Measurements from ENCODE around the gene PTPN7.
"Not testable (repeated sequence)": the region's sequence is repeated elsewhere in the genome, so short reads cannot be mapped to it uniquely, and the experiment has no call there.

Gene PTPN7

DNA sequence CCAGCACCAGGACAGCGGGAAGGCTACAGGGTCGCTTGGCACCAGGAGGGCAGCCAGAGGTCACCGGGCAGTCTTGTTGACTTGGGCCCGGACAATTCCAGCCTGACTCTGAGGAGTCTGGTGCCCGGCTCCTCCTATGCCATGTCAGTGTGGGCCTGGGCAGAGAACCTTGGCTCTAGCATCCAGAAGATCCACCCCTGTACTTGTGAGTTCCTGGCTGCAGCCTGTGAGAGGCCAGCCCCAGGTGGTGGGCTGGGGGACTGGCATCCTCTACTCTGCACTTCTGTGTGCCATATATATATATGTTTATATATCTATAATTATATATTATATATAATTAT, 11.6 kb upstream of the PTPN7 start:
- H4K8ac ChIP-seq (ENCODE audit: low read depth, low read length): no peak overlapping the region
- H3K79me2 ChIP-seq (ENCODE audit: control insufficient read depth, insufficient read depth, low read length): no peaks in the 10 kb centered on the region
- no peaks in the 10 kb centered on the region for H3K79me1 ChIP-seq (ENCODE audit: low read length)
- H2BK5ac ChIP-seq (ENCODE audit: low read length): no peak overlapping the region
- H3K36me3 ChIP-seq (ENCODE audit: control insufficient read depth, insufficient read depth, low read length): no peaks in the 10 kb centered on the region
- no peak overlapping the region for H3K27ac ChIP-seq (ENCODE audit: low read depth, low read length)
- no peak overlapping the region for H3K4me3 ChIP-seq (ENCODE audit: low read length)
- H3K18ac ChIP-seq (ENCODE audit: low read length): no peak overlapping the region
- H3K9ac ChIP-seq (ENCODE audit: low read length): no peak overlapping the region
- no peaks in the 10 kb centered on the region for H3K27me3 ChIP-seq (ENCODE audit: insufficient read depth, low read length, poor library complexity)
- H3K56ac ChIP-seq (ENCODE audit: low read length): no peak overlapping the region
- H3K4me2 ChIP-seq (ENCODE audit: low read length): no peak overlapping the region
- DNase-seq: no peak
- no peak overlapping the region for H2AK5ac ChIP-seq (ENCODE audit: low read length)
- no CpG with 5 or more reads among the region's 5 CpGs for WGBS (ENCODE audit: extremely low coverage, insufficient coverage, low lambda C conversion rate)
- H2BK120ac ChIP-seq (ENCODE audit: low read depth, low read length): no peak overlapping the region
- no peak overlapping the region for H3K4ac ChIP-seq (ENCODE audit: low read depth, low read length)
- H3K23ac ChIP-seq (ENCODE audit: low read length): no peak overlapping the region
- H3K4me1 ChIP-seq (ENCODE audit: control insufficient read depth, low read depth, low read length): no peaks in the 10 kb centered on the region
- H2BK15ac ChIP-seq (replicated peaks; ENCODE audit: low read depth): no peak overlapping the region
- H4K5ac ChIP-seq (ENCODE audit: low read length): no peak overlapping the region

DNA sequence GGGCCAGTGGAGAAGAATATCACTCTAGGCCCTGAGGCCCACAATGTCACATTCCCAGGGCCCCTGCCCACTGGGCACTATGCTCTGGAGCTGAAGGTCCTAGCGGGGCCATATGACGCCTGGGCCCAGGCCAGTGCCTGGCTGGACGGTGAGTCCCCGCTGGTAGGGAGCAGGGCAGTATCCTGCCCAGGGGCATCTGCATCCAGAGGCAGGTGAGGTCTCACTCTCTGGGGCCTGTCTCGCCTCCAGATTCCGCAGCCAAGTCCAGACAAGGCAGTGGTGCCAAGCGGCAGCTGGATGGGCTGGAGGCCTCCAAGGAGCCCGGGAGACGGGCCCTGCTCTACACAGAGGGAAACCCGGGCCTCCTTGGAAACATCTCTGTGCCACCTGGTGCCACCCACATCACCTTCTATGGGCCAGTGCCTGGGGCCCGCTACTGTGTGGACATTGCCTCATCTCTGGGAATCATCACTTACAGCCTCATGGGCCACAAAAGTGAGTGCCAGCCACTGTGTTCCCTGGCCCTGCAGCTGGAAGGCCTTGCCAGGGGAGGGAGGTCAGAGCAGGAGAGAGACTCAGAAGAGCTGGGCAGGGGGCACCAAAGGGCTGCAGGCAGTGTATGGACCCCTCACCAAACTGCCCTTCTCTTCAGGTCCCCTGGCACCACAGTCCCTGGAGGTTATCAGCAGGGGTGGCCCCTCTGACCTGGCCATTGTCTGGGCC, 11.1 kb upstream of the PTPN7 start:
- H2BK5ac ChIP-seq (ENCODE audit: low read length): no peak overlapping the region
- no peak overlapping the region for H2BK15ac ChIP-seq (replicated peaks; ENCODE audit: low read depth)
- no peaks in the 10 kb centered on the region for H3K79me1 ChIP-seq (ENCODE audit: low read length)
- no peak for DNase-seq
- H3K4me3 ChIP-seq (ENCODE audit: low read length): no peak overlapping the region
- no peak overlapping the region for H3K27ac ChIP-seq (ENCODE audit: low read depth, low read length)
- no peaks in the 10 kb centered on the region for H3K4me1 ChIP-seq (ENCODE audit: control insufficient read depth, low read depth, low read length)
- H3K56ac ChIP-seq (ENCODE audit: low read length): no peak overlapping the region
- no peak overlapping the region for H3K18ac ChIP-seq (ENCODE audit: low read length)
- H2AK5ac ChIP-seq (ENCODE audit: low read length): no peak overlapping the region
- no peak overlapping the region for H4K8ac ChIP-seq (ENCODE audit: low read depth, low read length)
- no CpG with 5 or more reads among the region's 11 CpGs for WGBS (ENCODE audit: extremely low coverage, insufficient coverage, low lambda C conversion rate)
- H3K4me2 ChIP-seq (ENCODE audit: low read length): no peak overlapping the region
- no peak overlapping the region for H3K9ac ChIP-seq (ENCODE audit: low read length)
- H3K4ac ChIP-seq (ENCODE audit: low read depth, low read length): no peak overlapping the region
- no peak overlapping the region for H4K5ac ChIP-seq (ENCODE audit: low read length)
- H3K27me3 ChIP-seq (ENCODE audit: insufficient read depth, low read length, poor library complexity): no peaks in the 10 kb centered on the region
- H3K36me3 ChIP-seq (ENCODE audit: control insufficient read depth, insufficient read depth, low read length): no peaks in the 10 kb centered on the region
- no peaks in the 10 kb centered on the region for H3K79me2 ChIP-seq (ENCODE audit: control insufficient read depth, insufficient read depth, low read length)
- no peak overlapping the region for H2BK120ac ChIP-seq (ENCODE audit: low read depth, low read length)
- H3K23ac ChIP-seq (ENCODE audit: low read length): no peak overlapping the region

DNA sequence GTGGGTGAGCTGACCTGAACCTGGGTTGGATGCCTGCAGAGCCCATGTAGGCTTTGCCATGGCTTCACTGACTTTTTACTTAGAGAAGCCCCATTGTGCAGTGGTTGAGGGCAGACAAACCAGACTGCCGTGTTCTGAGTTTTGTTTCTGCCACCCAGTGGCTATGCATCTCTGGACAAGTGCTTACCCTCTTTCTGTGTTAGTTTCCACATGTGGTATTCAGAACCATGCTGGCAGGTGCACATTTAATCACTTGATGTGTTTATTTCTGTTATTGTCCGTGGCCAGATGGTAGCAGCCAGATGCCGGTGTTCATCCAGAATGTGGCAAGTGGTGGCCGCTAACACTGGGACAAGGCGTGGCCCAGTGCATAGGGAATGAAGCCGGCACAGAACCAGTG, 10.3 kb upstream of the PTPN7 start:
- WGBS (ENCODE audit: extremely low coverage, insufficient coverage, low lambda C conversion rate): no CpG with 5 or more reads among the region's 6 CpGs
- no peak overlapping the region for H3K4me3 ChIP-seq (ENCODE audit: low read length)
- no peaks in the 10 kb centered on the region for H3K79me1 ChIP-seq (ENCODE audit: low read length)

DNA sequence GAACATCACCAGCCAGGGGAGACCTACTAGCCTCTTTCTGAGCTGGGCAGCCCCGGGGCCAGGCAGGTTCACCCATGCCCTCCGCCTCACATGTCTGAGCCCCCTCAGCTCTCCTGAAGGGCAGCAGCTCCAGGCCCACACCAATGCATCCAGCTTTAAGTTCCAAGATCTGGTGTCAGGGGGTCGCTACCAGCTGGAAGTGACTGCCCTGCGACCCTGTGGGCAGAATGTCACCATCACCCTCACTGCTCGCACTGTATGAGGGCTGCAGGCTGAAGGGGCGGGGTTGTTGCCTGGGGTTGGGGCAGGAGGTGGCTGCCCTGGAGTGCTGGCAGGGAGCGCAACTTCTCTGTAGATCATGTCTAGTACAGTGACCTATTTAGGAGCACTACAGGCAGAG, 8.5 kb upstream of the PTPN7 start:
- Histone ChIP-seq H2BK15ac (replicated peaks; ENCODE audit: low read depth) (no peak overlapping the region), H3K4ac (ENCODE audit: low read depth, low read length) (no peak overlapping the region), H3K79me1 (ENCODE audit: low read length) (no peaks in the 10 kb centered on the region), H3K36me3 (ENCODE audit: control insufficient read depth, insufficient read depth, low read length) (no peaks in the 10 kb centered on the region), H4K5ac (ENCODE audit: low read length) (no peak overlapping the region), H3K56ac (ENCODE audit: low read length) (no peak overlapping the region), H3K4me2 (ENCODE audit: low read length) (no peak overlapping the region), H2BK5ac (ENCODE audit: low read length) (no peak overlapping the region), H3K4me3 (ENCODE audit: low read length) (no peak overlapping the region), H2AK5ac (ENCODE audit: low read length) (no peak overlapping the region), H3K9ac (ENCODE audit: low read length) (no peak overlapping the region), H2BK120ac (ENCODE audit: low read depth, low read length) (no peak overlapping the region), H3K27ac (ENCODE audit: low read depth, low read length) (no peak overlapping the region), H3K4me1 (ENCODE audit: control insufficient read depth, low read depth, low read length) (no peaks in the 10 kb centered on the region), H3K27me3 (ENCODE audit: insufficient read depth, low read length, poor library complexity) (no peaks in the 10 kb centered on the region), H3K23ac (ENCODE audit: low read length) (no peak overlapping the region), H3K79me2 (ENCODE audit: control insufficient read depth, insufficient read depth, low read length) (no peaks in the 10 kb centered on the region), H3K18ac (ENCODE audit: low read length) (no peak overlapping the region), H4K8ac (ENCODE audit: low read depth, low read length) (no peak overlapping the region)
- no peak for DNase-seq
- WGBS (ENCODE audit: extremely low coverage, insufficient coverage, low lambda C conversion rate): no CpG with 5 or more reads among the region's 7 CpGs

More for the DNA sequence above, 10.3 kb upstream of the PTPN7 start:
- H3K79me2 ChIP-seq (ENCODE audit: control insufficient read depth, insufficient read depth, low read length): no peaks in the 10 kb centered on the region
- H3K27ac ChIP-seq (ENCODE audit: low read depth, low read length): no peak overlapping the region
- H3K4ac ChIP-seq (ENCODE audit: low read depth, low read length): no peak overlapping the region
- no peak overlapping the region for H2AK5ac ChIP-seq (ENCODE audit: low read length)
- H3K9ac ChIP-seq (ENCODE audit: low read length): no peak overlapping the region
- no peak overlapping the region for H4K8ac ChIP-seq (ENCODE audit: low read depth, low read length)
- no peak overlapping the region for H2BK120ac ChIP-seq (ENCODE audit: low read depth, low read length)
- no peak overlapping the region for H2BK15ac ChIP-seq (replicated peaks; ENCODE audit: low read depth)
- no peak overlapping the region for H3K4me2 ChIP-seq (ENCODE audit: low read length)
- H3K23ac ChIP-seq (ENCODE audit: low read length): no peak overlapping the region
- no peaks in the 10 kb centered on the region for H3K36me3 ChIP-seq (ENCODE audit: control insufficient read depth, insufficient read depth, low read length)
- H3K27me3 ChIP-seq (ENCODE audit: insufficient read depth, low read length, poor library complexity): no peaks in the 10 kb centered on the region
- no peaks in the 10 kb centered on the region for H3K4me1 ChIP-seq (ENCODE audit: control insufficient read depth, low read depth, low read length)
- H3K18ac ChIP-seq (ENCODE audit: low read length): no peak overlapping the region
- no peak for DNase-seq
- H2BK5ac ChIP-seq (ENCODE audit: low read length): no peak overlapping the region
- no peak overlapping the region for H4K5ac ChIP-seq (ENCODE audit: low read length)
- H3K56ac ChIP-seq (ENCODE audit: low read length): no peak overlapping the region

DNA sequence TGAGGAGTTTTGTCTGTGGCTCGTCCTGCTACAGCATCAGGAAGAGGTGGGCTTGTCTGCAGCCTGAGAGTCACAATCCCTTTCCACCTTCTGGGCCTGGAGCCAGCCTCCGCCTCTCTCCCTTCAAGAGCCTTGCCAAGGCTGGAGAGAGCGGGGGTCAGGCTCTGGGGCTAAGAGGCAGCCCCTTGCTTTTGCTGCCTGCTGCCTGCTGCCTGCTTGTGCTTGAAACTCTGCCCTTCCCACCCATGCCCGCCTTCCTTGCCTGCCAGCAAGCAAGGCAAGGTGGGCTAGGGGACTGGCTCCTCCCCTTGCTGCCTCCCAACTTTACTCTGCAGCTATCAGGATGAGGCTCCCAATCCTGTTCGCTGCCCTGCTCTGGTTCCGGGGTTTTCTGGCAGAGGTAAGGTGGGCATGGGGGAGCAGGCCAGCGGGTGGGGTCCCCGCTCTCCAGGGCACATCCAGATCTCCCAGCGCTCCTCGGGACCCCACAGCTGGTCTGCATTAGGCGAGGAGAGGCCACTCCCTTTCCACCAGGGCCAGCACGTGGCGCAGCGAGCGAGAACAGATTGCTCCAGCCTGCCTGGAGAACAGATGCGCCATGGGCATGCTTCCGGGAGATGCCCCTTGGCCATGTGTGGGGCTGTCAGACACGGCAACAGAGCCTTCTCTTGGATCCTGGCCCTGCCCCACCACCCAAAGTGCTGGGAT, 7.5 kb upstream of the PTPN7 start:
- no peak overlapping the region for H2BK5ac ChIP-seq (ENCODE audit: low read length)
- H4K8ac ChIP-seq (ENCODE audit: low read depth, low read length): no peak overlapping the region
- H3K4me2 ChIP-seq (ENCODE audit: low read length): no peak overlapping the region
- H3K79me2 ChIP-seq (ENCODE audit: control insufficient read depth, insufficient read depth, low read length): no peaks in the 10 kb centered on the region
- no peak overlapping the region for H4K5ac ChIP-seq (ENCODE audit: low read length)
- H2BK15ac ChIP-seq (replicated peaks; ENCODE audit: low read depth): no peak overlapping the region
- H3K79me1 ChIP-seq (ENCODE audit: low read length): no peaks in the 10 kb centered on the region
- H3K23ac ChIP-seq (ENCODE audit: low read length): no peak overlapping the region
- DNase-seq: no peak
- H3K27ac ChIP-seq (ENCODE audit: low read depth, low read length): no peak overlapping the region
- peaks cover 2% of the 10 kb centered on the region for H3K4me1 ChIP-seq (ENCODE audit: control insufficient read depth, low read depth, low read length)
- no peak overlapping the region for H3K9ac ChIP-seq (ENCODE audit: low read length)
- no CpG with 5 or more reads among the region's 18 CpGs for WGBS (ENCODE audit: extremely low coverage, insufficient coverage, low lambda C conversion rate)
- H3K4ac ChIP-seq (ENCODE audit: low read depth, low read length): no peak overlapping the region
- H2AK5ac ChIP-seq (ENCODE audit: low read length): no peak overlapping the region
- no peaks in the 10 kb centered on the region for H3K36me3 ChIP-seq (ENCODE audit: control insufficient read depth, insufficient read depth, low read length)
- no peak overlapping the region for H3K18ac ChIP-seq (ENCODE audit: low read length)
- no peak overlapping the region for H2BK120ac ChIP-seq (ENCODE audit: low read depth, low read length)
- no peak overlapping the region for H3K56ac ChIP-seq (ENCODE audit: low read length)
- H3K27me3 ChIP-seq (ENCODE audit: insufficient read depth, low read length, poor library complexity): no peaks in the 10 kb centered on the region
- no peak overlapping the region for H3K4me3 ChIP-seq (ENCODE audit: low read length)

DNA sequence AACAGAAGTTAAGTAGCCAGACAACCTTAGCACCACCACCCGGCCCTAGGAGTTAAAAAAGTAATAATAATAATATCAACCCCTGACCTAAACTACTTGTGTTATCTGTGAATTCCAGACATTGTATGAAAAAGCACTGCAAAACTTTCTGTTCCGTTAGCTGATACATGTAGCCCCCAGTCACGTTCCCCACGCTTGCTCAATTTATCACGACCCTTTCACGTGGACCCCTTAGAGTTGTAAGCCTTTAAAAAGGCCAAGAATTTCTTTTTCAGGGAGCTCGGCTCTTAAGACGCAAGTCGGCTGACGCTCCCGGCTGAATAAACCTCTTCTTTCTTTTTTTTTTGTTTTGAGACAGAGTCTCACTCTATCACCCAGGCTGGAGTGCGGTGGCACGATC, 6.7 kb upstream of the PTPN7 start:
- WGBS (ENCODE audit: extremely low coverage, insufficient coverage, low lambda C conversion rate): no CpG with 5 or more reads among the region's 13 CpGs
- H2BK5ac ChIP-seq (ENCODE audit: low read length); H3K79me2 ChIP-seq (ENCODE audit: control insufficient read depth, insufficient read depth, low read length): not testable (repeated sequence)

More for the DNA sequence above, 6.7 kb upstream of the PTPN7 start:
- not testable (repeated sequence) for H3K56ac ChIP-seq (ENCODE audit: low read length); H3K18ac ChIP-seq (ENCODE audit: low read length); H3K4me2 ChIP-seq (ENCODE audit: low read length); H3K27ac ChIP-seq (ENCODE audit: low read depth, low read length); H3K9ac ChIP-seq (ENCODE audit: low read length); H3K4me1 ChIP-seq (ENCODE audit: control insufficient read depth, low read depth, low read length); H3K27me3 ChIP-seq (ENCODE audit: insufficient read depth, low read length, poor library complexity); H4K8ac ChIP-seq (ENCODE audit: low read depth, low read length); DNase-seq; H3K4me3 ChIP-seq (ENCODE audit: low read length); H3K4ac ChIP-seq (ENCODE audit: low read depth, low read length); H3K79me1 ChIP-seq (ENCODE audit: low read length); H3K23ac ChIP-seq (ENCODE audit: low read length); H4K5ac ChIP-seq (ENCODE audit: low read length); H2AK5ac ChIP-seq (ENCODE audit: low read length); H2BK120ac ChIP-seq (ENCODE audit: low read depth, low read length); H3K36me3 ChIP-seq (ENCODE audit: control insufficient read depth, insufficient read depth, low read length); H2BK15ac ChIP-seq (replicated peaks; ENCODE audit: low read depth)
